Cardiac muscle cell (in vitro differentiated cells and primary cell): ENCODE measurements around the gene EIF4E3. TPM values are rescaled to one million over a fixed set of nuclear protein-coding genes. Genes with fewer than 3 reads are reported as not detected.

Experiments
- DNase-seq, 2 donors: peaks; one replicate each; pipeline versions ENCODE4 v3.0.0 to v3.0.0-alpha.2; 2010 to 2017; ENCODE audit warnings: low read depth in 1 of 2, low spot score in 1 of 2
- H3K27ac ChIP-seq: fragments of 200-600 bp; sonication (generic); 2 replicates; pipeline ENCODE4 v1.5.1; 2016
- H3K27me3 ChIP-seq: fragments of 200-600 bp; sonication (generic); 2 replicates; pipeline ENCODE4 v1.6.0; 2016; ENCODE audit warnings: control low read depth
- H3K36me3 ChIP-seq: fragments of 200-600 bp; sonication (generic); 2 replicates; pipeline ENCODE4 v1.5.1; 2016; ENCODE audit warnings: control low read depth
- H3K4me1 ChIP-seq: fragments of 200-600 bp; sonication (generic); 2 replicates; pipeline ENCODE4 v1.8.1; 2017; ENCODE audit warnings: low read depth, mild to moderate bottlenecking, mixed run types
- H3K4me3 ChIP-seq: fragments of 200-600 bp; sonication (generic); 2 replicates; pipeline ENCODE4 v1.5.1; 2016; ENCODE audit warnings: mild to moderate bottlenecking
- H3K9me3 ChIP-seq: fragments of 200-600 bp; sonication (generic); 2 replicates; pipeline ENCODE4 v1.5.1; 2017; ENCODE audit warnings: low read depth, mild to moderate bottlenecking, control low read depth
- CTCF ChIP-seq: IDR thresholded peaks from 2 replicates; pipeline ENCODE4 v1.5.1; 2012; ENCODE audit warnings: low read depth, mild to moderate bottlenecking, low read length
- polyA plus RNA-seq: library from polyadenylated mRNA; unstranded; fragments of >200 nt; fragmentation: Nextera tagmentation; extraction: Ambion mirVana; gene quantifications from 2 replicates; pipeline ENCODE4 v1.2.1, GENCODE V29; 2016
- total RNA-seq: library from RNA; depleted of rRNA; stranded (reverse); fragments of >200 nt; gene quantifications from 2 replicates; pipeline ENCODE4 v1.2.3, GENCODE V29; 2016

The EIF4E3 gene
- total and polyA plus RNA-seq, 2 experiments from 2014 or later = 4.3 to 10.5 TPM

GRCh38 chr3:71625676-71626075, 99.5 kb downstream of the EIF4E3 start:
- no peaks in the 10 kb centered on the region for H3K36me3 ChIP-seq
- no peaks in the 10 kb centered on the region for H3K9me3 ChIP-seq
- no peak overlapping the region for H3K27ac ChIP-seq
- H3K4me1 ChIP-seq = no peaks in the 10 kb centered on the region
- DNase-seq = no peak
- no peak for TF ChIP-seq CTCF
- H3K4me3 ChIP-seq = no peak overlapping the region
- peaks cover 22% of the 10 kb centered on the region for H3K27me3 ChIP-seq

Other genes with a start within 250 kb of the EIF4E3 start
- 115 and 132 TPM in 2 replicates for gene FOXP1, start 141.7 kb downstream of the EIF4E3 start, total RNA-seq
- gene FOXP1, start 141.7 kb downstream of the EIF4E3 start, polyA plus RNA-seq = 121 and 149 TPM in 2 replicates
- gene GPR27, start 28.5 kb upstream of the EIF4E3 start, total RNA-seq = 10.6 and 12.9 TPM in 2 replicates
- gene GPR27, start 28.5 kb upstream of the EIF4E3 start, polyA plus RNA-seq = 23.8 and 27.2 TPM in 2 replicates
- gene PROK2, start 59.7 kb upstream of the EIF4E3 start, total RNA-seq = not detected in 2 replicates
- not detected in 2 replicates for gene PROK2, start 59.7 kb upstream of the EIF4E3 start, polyA plus RNA-seq